Central memory CD4-positive, alpha-beta T cell (primary cell): ENCODE data around the gene AGXT2.

Source experiments
- DNase-seq: peaks from one replicate; pipeline ENCODE4 v3.0.0; 2022
- total RNA-seq, 3 experiments: gene quantifications; one replicate each; lab custom pipeline; 2026; lab: John Stamatoyannopoulos, UW

AGXT2 gene
- 0 reads per million in 3 experiments for total RNA-seq

- DNase-seq = no peak
These were observed at the start of gene AGXT2 for GRCh38 chr5:35047785-35048404. Gene AGXT2, minus strand, starts transcription at chr5:35047949. Its CDS starts 57 bp downstream, at chr5:35047892.

GRCh38 chr5:35096932-35097331, 49.2 kb upstream of the AGXT2 start:
- DNase-seq = no peak

GRCh38 chr5:35096216-35096615, 48.5 kb upstream of the AGXT2 start:
- DNase-seq = no peak

GRCh38 chr5:35095366-35095765, 47.6 kb upstream of the AGXT2 start:
- DNase-seq = no peak

GRCh38 chr5:35094948-35095347, 47.2 kb upstream of the AGXT2 start:
- no peak for DNase-seq

- DNase-seq = no peak
These were observed 45.0 kb upstream of the AGXT2 start for GRCh38 chr5:35092703-35093102.

GRCh38 chr5:35091704-35092103, 44.0 kb upstream of the AGXT2 start:
- no peak for DNase-seq

- DNase-seq = peak; percentile 35
These were observed 41.9 kb upstream of the AGXT2 start for GRCh38 chr5:35089334-35090314.

- no peak for DNase-seq
These were observed 40.2 kb upstream of the AGXT2 start for GRCh38 chr5:35087991-35088390.

GRCh38 chr5:35083150-35083549, 35.4 kb upstream of the AGXT2 start:
- no peak for DNase-seq

- DNase-seq = no peak
These were observed 34.8 kb upstream of the AGXT2 start for GRCh38 chr5:35082530-35082929.

GRCh38 chr5:35081134-35081533, 33.4 kb upstream of the AGXT2 start:
- no peak for DNase-seq

- DNase-seq = no peak
These were observed 25.4 kb upstream of the AGXT2 start for GRCh38 chr5:35073160-35073559.

- no peak for DNase-seq
These were observed 21.4 kb upstream of the AGXT2 start for GRCh38 chr5:35069188-35069587.

GRCh38 chr5:35067985-35068384, 20.2 kb upstream of the AGXT2 start:
- DNase-seq = no peak

GRCh38 chr5:35066260-35066795, 18.6 kb upstream of the AGXT2 start:
- DNase-seq = no peak

- no peak for DNase-seq
These were observed 15.7 kb upstream of the AGXT2 start for GRCh38 chr5:35063414-35063813.

- no peak for DNase-seq
These were observed 13.5 kb upstream of the AGXT2 start for GRCh38 chr5:35061211-35061770.

GRCh38 chr5:35060236-35060635, 12.5 kb upstream of the AGXT2 start:
- DNase-seq = no peak

GRCh38 chr5:35059251-35059650, 11.5 kb upstream of the AGXT2 start:
- DNase-seq = no peak

- no peak for DNase-seq
These were observed 10.6 kb upstream of the AGXT2 start for GRCh38 chr5:35058374-35058788.

- DNase-seq = no peak
These were observed 8.9 kb upstream of the AGXT2 start for GRCh38 chr5:35056686-35057085.

- DNase-seq = no peak
These were observed 5.1 kb upstream of the AGXT2 start for GRCh38 chr5:35052838-35053237.
